Skeletal muscle tissue (tissue), 4 donors: Measurements from ENCODE around the gene PFN2. TPM values are rescaled to one million over a fixed set of nuclear protein-coding genes. Genes with fewer than 3 reads are reported as not detected.
"Not testable (repeated sequence)": the region's sequence is repeated elsewhere in the genome, so short reads cannot be mapped to it uniquely, and the experiment has no call there.

Experiments used
- H3K27ac ChIP-seq: one replicate; pipeline ENCODE4 v1.7.0; 2013; ENCODE audit warnings: mild to moderate bottlenecking, low read depth, low read length, inconsistent platforms
- H3K27me3 ChIP-seq, 3 donors: one replicate each; pipeline ENCODE4 v1.7.0; 2013; ENCODE audit warnings: low read length in 3 of 3; ENCODE audit not compliant: control insufficient read depth in 3 of 3, insufficient read depth in 3 of 3
- H3K36me3 ChIP-seq, 3 donors: one replicate each; pipeline ENCODE4 v1.7.0; 2013; ENCODE audit warnings: low read length in 3 of 3; ENCODE audit not compliant: control insufficient read depth in 3 of 3, insufficient read depth in 3 of 3
- H3K4me1 ChIP-seq, 3 donors: one replicate each; pipeline ENCODE4 v1.7.0; 2013; ENCODE audit warnings: low read length in 3 of 3, mild to moderate bottlenecking in 3 of 3; ENCODE audit not compliant: control insufficient read depth in 3 of 3, insufficient read depth in 3 of 3
- H3K4me3 ChIP-seq, 3 donors: one replicate each; pipeline ENCODE4 v1.7.0; 2013; ENCODE audit warnings: low read length in 3 of 3
- H3K9ac ChIP-seq, 3 donors: one replicate each; pipeline ENCODE4 v1.7.0; 2013; ENCODE audit warnings: low read length in 3 of 3, mild to moderate bottlenecking in 3 of 3, moderate library complexity in 2 of 3, low read depth in 1 of 3
- H3K9me3 ChIP-seq, 3 donors: one replicate each; pipeline ENCODE4 v1.7.0; 2013; ENCODE audit warnings: low read length in 3 of 3; ENCODE audit not compliant: control insufficient read depth in 3 of 3
- total RNA-seq: library from RNA; depleted of rRNA; stranded (reverse); fragments of >200 nt; gene quantifications from one replicate; pipeline ENCODE4 v1.2.3, GENCODE V29; 2014
- donor health status: Osteomylitis.

Gene PFN2
- total RNA-seq, 1 donor from 2014 or later, result 142 TPM

DNA sequence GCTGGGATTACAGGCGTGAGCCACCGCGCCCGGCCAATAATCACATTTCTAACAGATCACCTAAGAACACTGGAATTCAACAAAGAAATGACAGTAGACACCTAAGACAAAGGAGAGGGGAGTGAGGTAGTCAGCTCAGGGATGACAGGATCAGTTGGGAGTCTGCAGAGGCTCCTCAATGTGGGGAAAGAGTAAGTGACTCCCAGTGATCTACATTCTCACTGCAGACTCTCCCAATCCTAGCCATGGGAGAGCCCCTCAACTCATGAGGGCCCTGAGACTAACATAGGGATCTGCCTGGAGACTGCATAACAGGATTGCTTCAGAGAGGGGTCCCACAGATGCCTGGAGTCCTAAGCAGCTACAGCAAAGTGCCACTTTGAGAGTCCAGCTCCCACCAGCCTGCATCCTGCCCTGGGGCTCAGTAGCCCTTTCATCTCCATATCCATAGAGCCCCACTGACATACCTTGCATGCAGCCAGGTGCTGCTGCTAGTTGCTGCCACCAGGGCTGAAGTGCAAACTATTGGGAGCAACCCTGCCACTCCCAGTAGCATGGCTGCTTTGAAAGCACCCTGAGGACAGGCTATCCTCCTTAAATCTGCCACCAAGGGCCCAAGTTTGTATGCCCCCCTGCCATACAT lies 21.8 kb upstream of the PFN2 start:
- H3K9me3 ChIP-seq, result peaks cover 0 to 6% (median 0%) of the 10 kb centered on the region in 3 donors

DNA sequence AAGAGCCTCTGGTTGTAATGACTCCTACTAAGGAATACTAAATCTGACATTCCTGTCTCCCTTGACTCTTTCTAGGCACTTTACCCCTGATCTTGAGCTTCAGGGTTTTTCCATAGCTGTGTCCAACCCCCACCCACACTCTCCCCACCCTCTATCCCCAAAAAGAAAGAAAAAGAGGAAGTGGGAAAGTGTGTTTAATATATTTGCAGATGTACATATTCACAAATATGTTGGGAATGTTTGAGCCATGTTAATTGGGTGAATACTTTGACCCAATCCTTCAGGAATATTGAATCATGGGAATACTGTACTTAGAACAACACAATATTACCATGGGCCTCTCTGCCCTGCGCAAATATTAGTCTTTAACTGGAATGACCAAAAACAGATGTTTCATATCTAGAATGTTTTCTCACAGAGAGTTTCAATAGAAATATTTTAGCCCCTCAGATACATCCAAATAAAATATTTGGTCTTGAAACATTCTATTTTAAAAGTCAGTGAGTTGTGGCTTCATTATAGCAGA lies 19.8 kb upstream of the PFN2 start:
- no peak overlapping the region for H3K9ac ChIP-seq
- no peaks in the 10 kb centered on the region for H3K36me3 ChIP-seq
- H3K9me3 ChIP-seq, result peaks cover 0 to 6% (median 0%) of the 10 kb centered on the region in 3 donors
- no peak overlapping the region for H3K4me3 ChIP-seq
- H3K27ac ChIP-seq, result no peak overlapping the region
- H3K27me3 ChIP-seq, result no peaks in the 10 kb centered on the region
- no peaks in the 10 kb centered on the region for H3K4me1 ChIP-seq

More for the DNA sequence above, 21.8 kb upstream of the PFN2 start:
- Histone ChIP-seq H3K36me3 (no peaks in the 10 kb centered on the region), H3K4me1 (no peaks in the 10 kb centered on the region), H3K4me3 (no peak overlapping the region), H3K27me3 (no peaks in the 10 kb centered on the region), H3K9ac (no peak overlapping the region), H3K27ac (no peak overlapping the region)

DNA sequence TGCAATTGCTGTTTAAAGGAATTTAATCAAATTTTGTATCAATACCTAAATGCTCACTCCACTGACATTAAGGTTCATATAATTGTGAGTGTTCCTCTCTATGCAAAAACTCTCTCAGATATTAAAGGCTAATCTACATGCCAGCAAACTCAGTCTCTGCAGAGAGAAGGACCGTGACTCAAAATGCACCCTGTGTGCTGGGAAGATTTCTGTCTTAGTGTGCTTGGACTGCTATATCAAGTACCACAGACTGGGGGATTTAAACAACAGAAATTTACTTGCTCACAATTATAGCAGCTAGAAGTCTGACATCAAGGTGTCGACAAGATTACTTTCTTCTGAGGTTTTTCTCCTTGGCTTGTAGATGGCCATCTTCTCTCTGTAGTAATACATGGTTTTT lies 18.6 kb upstream of the PFN2 start:
- no peaks in the 10 kb centered on the region for H3K4me1 ChIP-seq
- no peaks in the 10 kb centered on the region for H3K27me3 ChIP-seq
- H3K9me3 ChIP-seq, result no peaks in the 10 kb centered on the region
- no peak overlapping the region for H3K9ac ChIP-seq
- no peak overlapping the region for H3K4me3 ChIP-seq
- H3K36me3 ChIP-seq, result no peaks in the 10 kb centered on the region
- no peak overlapping the region for H3K27ac ChIP-seq

DNA sequence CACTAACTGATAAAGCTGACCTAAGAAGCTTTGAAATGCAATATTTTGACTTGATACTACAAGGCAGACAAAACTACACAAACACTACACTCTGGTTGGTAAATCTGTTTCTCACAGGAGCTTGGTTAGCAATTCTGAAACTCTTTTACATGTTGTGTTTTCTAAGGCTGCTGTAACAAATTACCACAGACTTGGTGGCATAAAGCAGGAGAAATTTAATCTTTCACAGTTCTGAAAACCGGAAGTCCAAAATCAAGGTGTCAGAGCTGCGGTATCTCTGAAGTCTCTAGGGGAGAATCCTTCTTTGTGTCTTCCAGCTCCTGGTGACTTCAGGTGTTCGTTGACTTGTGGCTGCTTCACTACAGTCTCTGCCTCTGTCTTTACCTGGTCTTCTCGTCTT lies 12.9 kb upstream of the PFN2 start:
- Histone ChIP-seq H3K27ac (no peak overlapping the region), H3K36me3 (no peaks in the 10 kb centered on the region), H3K9ac (no peak overlapping the region), H3K4me3 (no peak overlapping the region), H3K4me1 (no peaks in the 10 kb centered on the region), H3K9me3 (no peaks in the 10 kb centered on the region), H3K27me3 (no peaks in the 10 kb centered on the region)

DNA sequence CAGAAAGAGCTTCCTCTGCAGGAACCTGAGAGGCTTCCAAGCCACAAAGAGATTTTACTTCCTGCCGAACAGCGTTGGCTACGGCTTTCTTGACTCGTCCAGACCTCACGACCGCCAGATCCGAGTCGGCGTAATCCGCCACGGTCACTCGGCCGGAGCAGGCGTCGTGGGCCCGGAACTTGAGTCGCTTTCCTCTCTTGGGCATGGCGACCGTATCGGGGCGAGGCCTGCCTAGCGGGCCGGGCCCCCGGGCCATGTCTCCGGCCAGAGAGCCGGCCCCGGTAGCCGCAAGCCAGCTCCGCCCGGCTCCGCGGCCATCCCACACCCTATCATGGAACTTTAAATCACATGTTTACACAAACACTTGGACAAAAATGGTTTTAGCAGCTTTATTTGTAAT lies 12.4 kb upstream of the PFN2 start:
- H3K27me3 ChIP-seq, H3K9ac ChIP-seq, H3K27ac ChIP-seq, H3K36me3 ChIP-seq, H3K9me3 ChIP-seq, H3K4me1 ChIP-seq, H3K4me3 ChIP-seq: not testable (repeated sequence)

DNA sequence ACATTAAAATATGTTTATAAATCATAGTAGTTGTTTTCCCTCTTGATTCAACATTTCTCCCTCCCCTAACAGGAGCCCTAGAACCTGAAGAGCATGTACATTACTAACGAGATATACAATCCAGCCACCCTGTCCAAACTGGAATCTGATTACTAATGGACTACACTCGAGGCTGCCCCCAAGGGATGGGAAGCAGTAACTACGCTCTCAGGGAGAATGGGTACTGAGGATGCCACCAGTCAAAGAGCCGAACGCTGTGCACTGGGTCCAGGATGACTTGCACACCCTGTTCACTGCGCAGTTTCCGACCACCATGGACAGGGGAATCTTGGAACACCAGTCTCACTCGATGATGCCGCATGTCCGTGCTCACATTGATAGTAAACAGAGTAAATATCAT lies 11.3 kb upstream of the PFN2 start:
- H3K27me3 ChIP-seq, H3K27ac ChIP-seq, H3K36me3 ChIP-seq, H3K9me3 ChIP-seq, H3K9ac ChIP-seq, H3K4me3 ChIP-seq, H3K4me1 ChIP-seq: not testable (repeated sequence)

DNA sequence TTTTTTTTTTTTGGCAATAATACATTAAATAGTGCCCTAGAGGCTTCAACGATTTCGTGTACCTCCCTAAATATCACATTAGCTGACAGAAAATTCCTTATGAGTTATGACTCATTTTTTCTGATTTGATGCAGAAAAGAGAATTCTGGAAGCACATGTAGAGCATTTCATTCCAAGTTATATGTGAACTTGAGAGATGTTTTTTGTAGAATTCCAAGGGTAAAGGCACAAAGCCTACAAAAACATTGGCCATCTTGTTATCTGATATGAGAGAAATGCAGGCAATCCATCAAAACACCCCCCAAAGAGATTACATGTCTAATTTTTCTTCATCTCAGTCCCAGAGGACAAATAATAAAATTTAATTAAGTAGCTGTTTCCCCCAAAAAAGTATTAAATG lies 6.7 kb upstream of the PFN2 start:
- Histone ChIP-seq H3K27me3 (no peaks in the 10 kb centered on the region), H3K9me3 (no peaks in the 10 kb centered on the region), H3K27ac (peak overlapping the region; percentile 63), H3K4me1 (peaks cover 3 to 11% (median 4%) of the 10 kb centered on the region in 3 donors), H3K4me3 (no peak overlapping the region), H3K9ac (peak overlapping the region in 1 of 3 donors; percentile 26), H3K36me3 (no peaks in the 10 kb centered on the region)

DNA sequence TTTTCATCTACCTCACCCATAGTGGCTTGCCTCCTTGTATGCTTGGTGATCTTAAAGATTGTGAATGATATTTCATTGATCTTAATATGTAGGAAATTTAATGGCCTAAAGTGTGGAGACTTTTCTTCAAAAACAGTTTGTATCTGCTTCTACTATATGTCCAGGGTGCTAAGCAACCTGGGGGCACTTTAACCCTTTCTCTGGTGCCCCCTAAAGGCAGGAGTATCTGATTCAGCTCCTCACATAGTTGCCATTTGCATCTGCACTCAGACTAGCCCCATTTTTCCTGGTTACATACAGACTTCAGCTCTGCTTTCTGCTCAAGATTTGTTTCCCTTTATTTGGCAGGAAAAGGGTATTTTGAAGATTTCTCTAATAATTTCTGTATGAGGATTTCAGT lies 5.2 kb upstream of the PFN2 start:
- H3K36me3 ChIP-seq, result no peaks in the 10 kb centered on the region
- no peaks in the 10 kb centered on the region for H3K27me3 ChIP-seq
- no peaks in the 10 kb centered on the region for H3K9me3 ChIP-seq
- no peak overlapping the region for H3K9ac ChIP-seq
- H3K27ac ChIP-seq, result peak overlapping the region; percentile 21
- peaks cover 4 to 15% (median 7%) of the 10 kb centered on the region in 3 donors for H3K4me1 ChIP-seq
- no peak overlapping the region for H3K4me3 ChIP-seq

DNA sequence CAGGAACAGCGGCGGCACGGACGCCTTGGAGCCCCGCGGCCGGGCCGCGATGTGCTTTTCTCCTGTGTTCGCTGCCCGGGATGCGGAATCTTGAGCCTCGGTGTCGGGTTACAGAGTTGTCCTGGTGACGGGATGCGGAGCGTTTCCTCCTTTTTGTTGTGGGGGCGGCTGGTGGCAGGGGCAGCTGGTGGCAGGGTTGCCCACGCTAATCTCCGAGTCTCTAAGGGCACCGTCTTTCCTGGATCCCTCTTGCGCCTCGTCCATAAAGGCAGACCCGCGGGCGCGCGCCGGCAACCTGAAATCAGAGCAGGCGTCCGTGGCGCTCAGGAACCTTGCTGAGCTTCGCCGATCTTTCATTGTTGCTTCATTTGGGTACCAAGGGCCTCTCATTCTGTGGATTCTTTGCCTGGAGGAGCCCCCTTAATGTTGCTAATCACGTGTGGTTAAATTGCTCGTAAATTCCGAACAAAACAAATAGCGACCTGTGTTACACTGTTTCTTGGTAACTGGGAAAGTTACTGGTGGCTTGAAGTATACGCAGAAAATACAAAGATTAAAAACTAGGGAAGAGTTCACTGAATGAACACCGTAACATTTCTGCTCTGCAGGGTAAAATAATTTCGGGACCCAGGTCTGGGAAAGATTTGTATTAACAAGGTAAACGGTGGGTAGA lies 844 bp upstream of the PFN2 start:
- H3K36me3 ChIP-seq, result peaks cover 0 to 2% (median 0%) of the 10 kb centered on the region in 3 donors
- peaks cover 0 to 18% (median 4%) of the 10 kb centered on the region in 3 donors for H3K4me1 ChIP-seq
- H3K27ac ChIP-seq, result peak overlapping the region; percentile 97
- peak overlapping the region; percentile 84 to 90 (median 88) for H3K4me3 ChIP-seq
- H3K27me3 ChIP-seq, result no peaks in the 10 kb centered on the region
- peak overlapping the region; percentile 87 to 92 (median 91) for H3K9ac ChIP-seq
- H3K9me3 ChIP-seq, result no peaks in the 10 kb centered on the region

DNA sequence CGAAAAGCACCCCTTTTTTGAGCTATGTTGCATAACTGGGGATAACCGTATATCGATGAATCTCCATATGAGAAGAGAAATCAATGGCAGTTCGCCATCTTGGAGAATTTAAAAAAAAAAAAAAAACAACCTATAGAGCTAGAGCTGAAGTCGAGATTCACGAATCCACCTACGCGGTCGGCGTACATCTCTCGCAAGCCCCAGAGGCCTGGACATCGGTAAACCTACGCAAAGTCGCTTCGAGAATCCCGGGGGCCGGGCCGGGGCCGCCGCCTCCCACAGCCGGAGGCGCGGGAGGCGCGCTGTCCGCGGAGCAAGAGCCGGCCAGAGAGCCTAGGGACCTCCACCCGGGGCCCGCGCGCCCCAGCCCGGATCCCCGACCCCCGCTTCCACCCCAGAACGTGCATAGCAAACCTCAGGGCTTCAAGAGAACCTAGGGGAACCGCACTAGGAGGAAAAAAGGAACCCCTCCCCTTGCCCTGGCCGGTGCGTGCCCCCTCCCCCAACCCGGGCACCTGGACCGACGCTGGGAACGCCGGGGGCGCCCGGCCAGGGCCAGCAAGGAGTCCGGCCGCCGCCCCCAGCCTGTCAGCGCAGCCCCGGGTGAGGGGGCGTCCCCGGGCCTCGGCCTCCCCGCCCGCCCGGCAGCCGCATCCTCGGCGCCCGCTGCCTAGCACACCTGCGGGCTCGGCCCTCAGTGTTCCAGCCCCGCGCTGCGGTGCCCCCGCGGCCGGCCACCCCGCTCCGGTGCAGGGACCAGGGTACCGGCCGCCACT lies 567 bp downstream of the PFN2 start:
- Histone ChIP-seq H3K27me3 (no peaks in the 10 kb centered on the region), H3K9me3 (no peaks in the 10 kb centered on the region), H3K9ac (peak overlapping the region; percentile 92 to 96 (median 95)), H3K4me1 (peaks cover 2 to 25% (median 14%) of the 10 kb centered on the region in 3 donors), H3K36me3 (peaks cover 0 to 7% (median 2%) of the 10 kb centered on the region in 3 donors), H3K27ac (peak overlapping the region; percentile 97), H3K4me3 (peak overlapping the region; percentile 81 to 90 (median 87))
